Left ventricle myocardium inferior (tissue), 1 donor: ENCODE data around the gene PUS7L. TPM values are rescaled to one million over a fixed set of nuclear protein-coding genes. Genes with fewer than 3 reads are reported as not detected.
A peak's percentile ranks its signal among the peaks of the same experiment; 100 is the strongest.
"Not testable (repeated sequence)": the region's sequence is repeated elsewhere in the genome, so short reads cannot be mapped to it uniquely, and the experiment has no call there.

Source experiments
- DNase-seq: peaks from one replicate; pipeline ENCODE4 v3.0.0-alpha.2; 2020
- H3K27ac ChIP-seq: fragments of 200-600 bp; replicated peaks from 2 replicates; pipeline ENCODE4 v1.8.0; 2021
- H3K27me3 ChIP-seq: fragments of 200-600 bp; 2 replicates; pipeline ENCODE4 v1.8.0; 2021; ENCODE audit warnings: low read depth
- H3K36me3 ChIP-seq: fragments of 200-600 bp; 2 replicates; pipeline ENCODE4 v1.8.0; 2021
- H3K4me1 ChIP-seq: fragments of 200-600 bp; 2 replicates; pipeline ENCODE4 v1.8.0; 2021
- H3K4me3 ChIP-seq: fragments of 200-600 bp; 2 replicates; pipeline ENCODE4 v1.8.0; 2021; ENCODE audit warnings: mild to moderate bottlenecking, moderate library complexity
- H3K9me3 ChIP-seq: fragments of 200-600 bp; replicated peaks from 2 replicates; pipeline ENCODE4 v1.8.0; 2021
- CTCF ChIP-seq: fragments of 200-600 bp; IDR thresholded peaks from 2 replicates; pipeline ENCODE4 v1.8.0; 2021; ENCODE audit warnings: antibody characterized with exemption, mild to moderate bottlenecking, borderline replicate concordance
- intact Hi-C: fragments of 100-400 bp; cut with micrococcal nuclease; formaldehyde crosslinking; loops from one replicate; pipeline ENCODE4 v1.11.0; 2022
- total RNA-seq: library from RNA; stranded (reverse); fragmentation: NEBNext Ultra II Directional; extraction: Animal tissue kit (Norgen Biotek cat#: 25700); gene quantifications from one replicate; pipeline ENCODE4 v1.2.1, GENCODE V29; 2021
- donor health status: DM: no; HTN: yes; CAD: no; lungs with severe emphysema.

The PUS7L gene
- total RNA-seq, 1 donor from 2014 or later, result 4.3 TPM

GRCh38 chr12:43728698-43729097, 29.9 kb downstream of the PUS7L start:
- Histone ChIP-seq H3K36me3 (peaks cover 20% of the 10 kb centered on the region), H3K4me3 (no peak overlapping the region)

GRCh38 chr12:43728117-43728516, 30.5 kb downstream of the PUS7L start:
- H3K4me3 ChIP-seq, result no peak overlapping the region
- no peaks in the 10 kb centered on the region for H3K27me3 ChIP-seq
- DNase-seq, result no peak
- H3K36me3 ChIP-seq, result peaks cover 20% of the 10 kb centered on the region
- H3K27ac ChIP-seq, result no peak overlapping the region
- TF ChIP-seq CTCF, result peak; percentile 11
- no peaks in the 10 kb centered on the region for H3K9me3 ChIP-seq
- H3K4me1 ChIP-seq, result no peaks in the 10 kb centered on the region
- intact Hi-C loops, result no loop called here

More at GRCh38 chr12:43728698-43729097, 29.9 kb downstream of the PUS7L start:
- Histone ChIP-seq H3K27me3 (no peaks in the 10 kb centered on the region), H3K27ac (no peak overlapping the region), H3K9me3 (no peaks in the 10 kb centered on the region), H3K4me1 (no peaks in the 10 kb centered on the region)
- intact Hi-C loops, result no loop called here
- no peak for TF ChIP-seq CTCF
- no peak for DNase-seq

- Histone ChIP-seq H3K27ac (no peak overlapping the region), H3K4me1 (no peaks in the 10 kb centered on the region), H3K9me3 (no peaks in the 10 kb centered on the region), H3K27me3 (no peaks in the 10 kb centered on the region), H3K4me3 (no peak overlapping the region), H3K36me3 (peaks cover 4% of the 10 kb centered on the region)
- no peak for TF ChIP-seq CTCF
- no peak for DNase-seq
- intact Hi-C loops, result no loop called here
Measured at GRCh38 chr12:43723134-43723533, 35.5 kb downstream of the PUS7L start.

GRCh38 chr12:43722621-43723020, 36.0 kb downstream of the PUS7L start:
- no peak overlapping the region for H3K27ac ChIP-seq
- DNase-seq, result no peak
- no peaks in the 10 kb centered on the region for H3K4me1 ChIP-seq
- H3K9me3 ChIP-seq, result no peaks in the 10 kb centered on the region
- no peak for TF ChIP-seq CTCF
- intact Hi-C loops, result no loop called here
- no peak overlapping the region for H3K4me3 ChIP-seq
- H3K36me3 ChIP-seq, result peaks cover 4% of the 10 kb centered on the region
- H3K27me3 ChIP-seq, result no peaks in the 10 kb centered on the region

GRCh38 chr12:43711348-43711747, 47.2 kb downstream of the PUS7L start:
- no peak for DNase-seq
- Histone ChIP-seq H3K4me3 (no peak overlapping the region), H3K36me3 (no peaks in the 10 kb centered on the region), H3K4me1 (no peaks in the 10 kb centered on the region), H3K27ac (no peak overlapping the region), H3K9me3 (peaks cover 21% of the 10 kb centered on the region), H3K27me3 (peaks cover 9% of the 10 kb centered on the region)
- intact Hi-C loops, result no loop called here
- TF ChIP-seq CTCF, result no peak

- H3K27ac ChIP-seq, H3K27me3 ChIP-seq, H3K36me3 ChIP-seq, H3K4me3 ChIP-seq, intact Hi-C loops, DNase-seq, H3K4me1 ChIP-seq: not testable (repeated sequence)
- peaks cover 30% of the 10 kb centered on the region for H3K9me3 ChIP-seq
Measured at GRCh38 chr12:43703772-43704171, 54.8 kb downstream of the PUS7L start.

- DNase-seq, intact Hi-C loops, H3K27me3 ChIP-seq, H3K4me1 ChIP-seq, H3K36me3 ChIP-seq, H3K4me3 ChIP-seq, H3K27ac ChIP-seq, H3K9me3 ChIP-seq: not testable (repeated sequence)
Measured at GRCh38 chr12:43701194-43701593, 57.4 kb downstream of the PUS7L start.
